Amygdala (tissue), 56 donors: Measurements from ENCODE around the gene IFI35.
A peak's percentile ranks its signal among the peaks of the same experiment; 100 is the strongest.
"Not testable (repeated sequence)": the region's sequence is repeated elsewhere in the genome, so short reads cannot be mapped to it uniquely, and the experiment has no call there.

Experiments used
- DNase-seq, 56 donors: peaks; one replicate each; lab custom pipeline; 2025; lab: John Stamatoyannopoulos, UW

Gene IFI35

DNA sequence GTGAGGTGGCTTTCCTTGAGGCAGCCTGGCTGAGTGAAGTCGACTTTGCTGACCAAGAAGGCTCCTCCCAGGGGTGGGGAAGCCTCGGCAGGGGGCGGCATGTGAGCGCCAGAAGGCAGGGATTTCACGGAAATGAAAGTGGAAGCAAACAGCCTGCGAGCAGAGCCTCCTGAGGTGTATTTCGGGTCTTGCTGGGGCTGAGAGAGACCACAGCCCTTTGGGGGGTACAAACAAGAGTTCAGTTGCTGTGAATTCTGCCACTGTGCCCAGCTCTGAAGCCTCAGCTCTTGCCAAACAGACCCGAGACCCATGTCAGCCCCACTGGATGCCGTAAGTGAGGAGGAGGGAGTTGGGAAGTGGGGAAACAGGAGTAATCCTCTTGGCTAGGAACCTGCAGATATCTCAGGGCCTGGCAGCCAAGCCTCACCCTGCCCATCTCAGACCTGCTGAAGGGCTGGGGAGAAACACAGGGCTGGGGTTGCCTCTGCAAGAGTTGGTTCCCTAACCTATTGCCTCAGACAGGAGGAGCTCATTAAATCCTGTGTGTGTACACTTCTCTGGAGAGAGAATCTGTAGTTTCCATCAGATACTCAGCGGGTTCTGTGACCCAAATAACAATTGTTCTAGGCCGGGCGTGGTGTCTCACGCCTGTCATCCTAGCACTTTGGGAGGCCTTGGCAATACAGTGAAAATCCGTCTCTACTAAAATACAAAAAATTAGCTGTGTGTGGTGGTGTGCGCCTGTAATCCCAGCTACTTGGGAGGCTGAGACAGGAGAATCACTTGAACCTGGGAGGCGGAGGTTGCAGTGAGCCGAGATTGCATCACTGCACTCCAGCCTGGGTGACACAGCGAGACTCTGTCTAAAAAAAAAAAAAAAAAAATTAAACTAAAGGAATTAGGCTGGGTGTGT is at the start of gene IFI35:
Gene IFI35, plus strand, starts transcription at position 146 of the 913 bp plus-strand sequence. Its CDS starts 164 bp downstream, at position 310.
- peak in 52 of 56 donors; percentile 7 to 82 (median 54) for DNase-seq

DNA sequence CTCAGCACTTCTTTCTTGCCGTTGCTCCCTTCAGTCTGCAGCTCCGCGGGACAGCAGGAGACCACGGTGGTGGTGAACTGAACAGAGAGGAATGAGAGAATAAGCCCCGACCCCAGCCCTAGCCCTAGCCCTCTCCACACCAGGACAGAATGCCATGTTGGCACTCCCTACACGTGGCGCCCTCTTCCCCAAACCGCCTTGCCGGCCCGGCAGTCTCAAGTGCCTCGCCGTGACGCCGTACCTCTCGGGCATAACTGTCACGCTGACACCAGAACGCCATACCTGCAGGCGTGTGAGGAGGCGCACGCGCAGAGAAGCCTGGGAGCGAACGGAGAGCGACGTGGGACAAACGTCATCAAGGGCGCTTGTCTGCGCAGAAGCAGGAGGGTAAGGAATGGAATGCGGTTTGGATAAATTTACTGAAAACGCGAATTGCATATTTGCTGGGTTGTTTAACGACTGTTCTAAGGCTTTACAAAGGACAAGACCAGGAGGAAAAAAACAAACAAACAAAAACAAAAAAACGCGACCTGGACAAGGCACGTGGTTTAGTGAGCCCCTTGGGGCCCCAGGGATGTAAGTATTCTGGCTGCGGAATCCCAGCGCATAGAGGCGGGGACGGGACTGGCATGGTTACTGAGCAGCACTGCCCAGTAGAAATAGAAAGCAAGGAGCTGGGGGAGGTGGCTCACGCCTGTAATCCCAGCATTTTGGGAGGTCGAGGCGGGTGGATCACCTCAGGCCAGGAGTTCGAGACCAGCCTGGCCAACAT is 42.2 kb upstream of the IFI35 start, which contains the start of gene AARSD1:
Gene AARSD1, minus strand, starts transcription at position 294 of the 772 bp plus-strand sequence. Its CDS starts 14 bp downstream, at position 280.
- peak; percentile 33 to 93 (median 79) for DNase-seq

DNA sequence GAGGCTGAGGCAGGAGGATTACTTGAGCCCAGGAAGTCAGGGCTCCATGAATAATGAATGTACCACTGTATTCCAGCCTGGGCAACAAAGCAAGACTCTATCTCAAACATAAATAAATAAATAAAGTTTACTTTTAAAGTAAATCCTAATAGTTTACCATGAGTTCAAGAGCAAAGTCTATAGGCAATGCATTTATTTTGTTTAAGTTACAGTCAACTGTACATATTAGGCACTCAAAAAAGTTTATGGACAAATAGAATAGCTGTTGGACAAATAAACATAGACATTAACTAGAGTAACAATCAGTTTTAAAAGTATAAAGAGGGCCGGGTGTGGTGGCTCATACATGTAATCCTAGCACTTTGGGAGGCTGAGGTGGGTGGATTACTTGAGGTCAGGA is 38.7 kb upstream of the IFI35 start:
- no peak for DNase-seq

DNA sequence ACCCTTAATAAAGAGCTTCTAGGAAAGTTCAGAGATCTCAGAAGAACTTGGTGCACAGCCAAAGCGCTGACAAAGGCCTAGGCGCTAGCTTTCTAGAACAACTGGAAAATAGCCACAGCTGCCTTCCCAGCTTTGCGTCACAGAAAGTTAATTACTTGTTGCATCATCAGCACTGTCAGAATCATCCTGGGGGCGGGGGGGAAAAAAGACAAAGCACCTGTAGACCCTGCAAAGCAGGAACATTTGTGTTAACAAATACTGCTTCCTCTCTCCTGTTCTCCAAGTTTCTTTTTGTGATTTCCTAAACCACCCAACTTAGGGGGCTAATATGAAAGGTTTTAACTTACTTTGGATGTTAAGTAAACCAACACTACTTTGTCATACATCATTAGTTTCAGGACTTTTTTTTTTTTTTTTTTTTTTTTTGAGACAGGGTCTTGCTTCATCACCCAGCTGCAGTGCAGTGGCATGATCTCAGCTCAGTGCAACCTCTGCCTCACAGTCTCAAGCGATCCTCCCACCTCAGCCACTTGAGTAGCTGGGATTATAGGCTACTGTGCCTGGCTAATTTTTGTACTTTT is 37.5 kb upstream of the IFI35 start:
- peak in 2 of 56 donors; percentile 4 to 18 for DNase-seq

DNA sequence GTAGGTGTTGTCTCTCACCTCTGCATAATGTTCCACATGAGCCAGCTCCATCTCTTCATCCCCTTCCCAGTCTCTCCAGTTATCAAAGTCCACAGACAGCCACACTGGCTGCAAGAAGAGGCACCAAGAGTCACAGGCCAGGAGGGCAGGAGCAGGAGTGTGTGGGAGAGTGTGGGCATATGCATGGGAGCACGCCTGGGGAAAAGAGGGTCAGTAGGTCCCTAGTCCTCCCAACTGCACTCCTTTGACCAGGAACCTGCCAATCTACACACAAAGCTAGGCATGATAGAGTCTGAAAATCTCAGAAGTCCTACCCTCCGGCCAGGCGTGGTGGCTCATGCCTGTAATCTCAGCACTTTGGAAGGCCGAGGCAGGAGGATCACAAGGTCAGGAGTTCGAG is 35.0 kb upstream of the IFI35 start:
- DNase-seq = no peak

DNA sequence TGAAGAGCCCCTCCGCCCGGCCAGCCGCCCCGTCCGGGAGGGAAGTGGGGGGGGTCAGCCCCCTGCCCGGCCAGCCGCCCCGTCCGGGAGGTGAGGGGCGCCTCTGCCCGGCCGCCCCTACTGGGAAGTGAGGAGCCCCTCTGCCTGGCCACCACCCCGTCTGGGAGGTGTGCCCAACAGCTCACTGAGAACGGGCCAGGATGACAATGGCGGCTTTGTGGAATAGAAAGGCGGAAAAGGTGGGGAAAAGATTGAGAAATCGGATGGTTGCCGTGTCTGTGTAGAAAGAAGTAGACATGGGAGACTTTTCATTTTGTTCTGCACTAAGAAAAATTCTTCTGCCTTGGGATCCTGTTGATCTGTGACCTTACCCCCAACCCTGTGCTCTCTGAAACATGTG is 33.3 kb upstream of the IFI35 start:
- DNase-seq = not testable (repeated sequence)

DNA sequence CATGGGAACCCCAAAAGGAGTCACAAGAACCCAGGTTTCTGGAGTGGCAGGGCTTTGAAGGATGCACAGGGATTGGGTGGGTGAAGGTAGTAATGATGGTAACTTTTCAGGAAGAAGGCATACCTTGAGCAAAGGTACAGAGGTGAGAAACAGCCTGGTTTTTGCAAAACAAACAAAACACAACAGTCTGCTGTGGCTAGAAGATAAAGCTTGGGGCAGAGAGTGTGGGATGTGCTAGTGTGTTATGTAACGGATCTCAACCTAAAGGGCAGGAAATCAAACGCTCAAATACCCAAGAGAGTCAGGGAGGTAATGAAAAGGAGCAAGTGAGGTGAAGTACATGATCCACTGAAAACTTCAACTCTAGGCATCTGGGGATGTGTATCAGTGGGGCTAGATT is 31.3 kb upstream of the IFI35 start:
- DNase-seq = no peak

DNA sequence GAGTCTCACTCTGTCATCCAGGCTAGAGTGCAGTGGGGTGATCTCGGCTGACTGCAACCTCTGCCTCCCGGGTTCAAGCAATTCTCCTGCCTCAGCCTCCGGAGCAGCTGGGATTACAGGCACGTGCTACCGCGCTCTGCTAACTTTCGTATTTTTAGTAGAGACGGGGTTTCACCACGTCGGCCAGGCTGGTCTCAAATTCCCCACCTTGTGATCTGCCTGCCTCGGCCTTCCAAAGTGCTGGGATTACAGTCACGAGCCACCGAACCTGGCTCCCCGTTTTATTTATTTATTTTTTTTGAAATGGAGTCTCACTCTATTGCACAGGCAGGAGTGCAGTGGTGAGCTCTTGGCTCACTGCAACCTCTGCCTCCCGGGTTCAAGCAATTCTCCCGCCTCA is 30.9 kb upstream of the IFI35 start:
- DNase-seq = not testable (repeated sequence)

DNA sequence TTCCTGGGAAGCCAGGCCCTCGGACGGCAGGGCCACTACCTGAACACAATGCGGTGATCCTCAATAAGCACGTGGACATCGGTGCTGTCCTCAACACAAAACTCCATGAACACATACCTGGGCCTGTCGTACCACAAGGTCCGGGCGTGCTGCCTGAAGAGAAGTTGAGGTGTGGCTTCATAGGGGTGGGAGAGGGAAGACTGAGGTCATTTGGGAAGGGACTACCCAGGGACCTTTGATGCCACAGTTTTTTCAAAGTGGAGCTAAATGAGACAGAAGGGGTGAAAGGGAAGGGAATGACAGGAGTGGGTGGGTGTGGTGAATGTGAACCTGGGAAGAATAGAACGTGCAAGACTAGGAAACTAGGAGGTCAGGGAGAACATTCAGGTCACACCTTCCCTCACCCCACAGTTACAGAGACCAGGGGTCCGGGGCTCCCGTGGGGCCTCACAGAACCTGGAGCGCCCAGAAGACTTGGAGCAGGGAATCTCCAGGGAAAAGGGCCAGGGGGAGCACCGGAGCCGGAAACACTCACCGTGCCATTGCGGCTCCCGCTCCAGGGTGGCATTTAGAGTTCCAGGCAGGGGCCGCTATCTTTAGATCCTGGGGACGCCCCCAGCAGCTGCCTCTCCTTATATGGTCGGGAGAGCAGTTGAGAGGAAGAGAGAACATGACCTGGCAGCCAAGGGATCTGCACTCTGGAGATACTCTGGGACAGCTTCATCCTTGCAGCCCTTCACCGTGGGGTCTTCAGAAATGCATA is 26.9 kb upstream of the IFI35 start, which contains the start of gene PTGES3L:
Gene PTGES3L, minus strand, starts transcription at position 570 of the 763 bp plus-strand sequence. Its CDS starts 27 bp downstream, at position 543.
- peak in 23 of 56 donors; percentile 11 to 53 (median 21) for DNase-seq

DNA sequence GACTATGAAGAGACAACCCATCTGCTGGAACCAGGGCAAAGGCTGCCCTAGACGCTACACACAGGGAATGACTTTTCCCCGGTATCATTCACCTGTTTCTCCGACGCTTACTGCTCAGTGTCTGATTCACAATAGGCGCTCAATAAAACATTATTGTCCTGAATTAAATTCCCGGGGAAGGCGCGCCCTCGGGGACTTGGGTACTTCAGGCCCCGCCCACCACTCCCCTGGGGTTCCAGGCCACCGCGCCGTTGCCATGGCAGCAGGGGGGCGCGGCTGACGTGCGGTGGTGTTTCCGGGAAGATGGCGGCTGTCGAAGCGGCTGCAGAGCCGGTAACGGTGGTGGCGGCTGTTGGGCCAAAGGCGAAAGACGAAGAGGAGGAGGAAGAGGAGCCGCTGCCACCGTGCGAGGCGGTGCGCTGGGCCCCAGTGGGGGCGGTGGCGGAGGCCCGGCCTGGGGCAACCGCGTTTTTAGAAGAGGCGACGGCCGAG is 26.3 kb upstream of the IFI35 start, which contains the start of gene RUNDC1:
Gene RUNDC1, plus strand, starts transcription at position 292 of the 492 bp plus-strand sequence. Its CDS starts 12 bp downstream, at position 304.
- DNase-seq = peak in 55 of 56 donors; percentile 22 to 89 (median 72)

DNA sequence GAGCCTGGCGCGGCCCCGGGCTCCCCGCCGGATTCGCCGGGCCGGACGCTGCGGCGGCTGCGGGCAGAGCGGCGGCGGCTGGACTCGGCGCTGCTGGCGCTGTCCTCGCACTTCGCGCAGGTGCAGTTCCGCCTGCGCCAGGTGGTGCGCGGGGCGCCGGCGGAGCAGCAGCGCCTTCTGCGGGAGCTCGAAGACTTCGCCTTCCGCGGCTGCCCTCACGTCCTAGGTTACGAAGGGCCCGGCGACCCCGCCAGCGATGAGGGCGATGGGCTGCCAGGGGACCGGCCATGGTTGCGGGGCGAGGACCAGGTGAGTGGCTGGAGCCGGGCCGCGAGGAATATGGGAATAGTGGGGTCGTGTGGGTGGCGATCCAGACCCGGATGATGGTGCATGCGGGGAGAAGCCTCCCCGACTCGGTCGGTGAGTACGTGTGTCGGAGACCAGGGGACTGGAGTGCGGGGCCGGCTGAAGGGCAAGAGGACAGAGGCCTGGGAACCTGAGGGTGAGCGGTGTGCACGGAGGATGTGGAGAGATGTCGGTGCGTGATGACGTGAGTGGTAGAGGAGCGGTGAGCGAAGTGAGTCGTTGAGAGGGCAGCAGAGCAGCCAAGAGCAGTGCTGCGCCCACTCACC is 25.7 kb upstream of the IFI35 start:
- peak in 32 of 56 donors; percentile 4 to 45 (median 28) for DNase-seq

DNA sequence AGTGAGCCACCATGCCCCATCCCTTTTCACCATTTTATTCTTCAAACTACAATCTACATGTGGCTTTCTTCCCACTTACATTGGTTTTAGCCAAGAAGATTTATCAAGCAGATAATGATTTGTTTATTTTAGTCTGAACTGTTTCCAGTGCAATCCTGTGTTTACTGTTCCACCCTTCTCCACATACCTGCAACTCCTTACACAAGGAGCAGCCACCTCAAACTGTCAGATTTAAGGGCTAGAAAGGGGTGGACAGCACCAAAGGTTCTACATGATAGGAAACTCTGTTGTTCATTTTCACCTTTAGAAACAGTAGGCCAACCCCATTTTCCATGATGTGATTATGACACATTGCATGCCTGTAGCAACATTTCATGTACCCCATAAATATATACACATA is 24.3 kb upstream of the IFI35 start:
- DNase-seq = no peak

DNA sequence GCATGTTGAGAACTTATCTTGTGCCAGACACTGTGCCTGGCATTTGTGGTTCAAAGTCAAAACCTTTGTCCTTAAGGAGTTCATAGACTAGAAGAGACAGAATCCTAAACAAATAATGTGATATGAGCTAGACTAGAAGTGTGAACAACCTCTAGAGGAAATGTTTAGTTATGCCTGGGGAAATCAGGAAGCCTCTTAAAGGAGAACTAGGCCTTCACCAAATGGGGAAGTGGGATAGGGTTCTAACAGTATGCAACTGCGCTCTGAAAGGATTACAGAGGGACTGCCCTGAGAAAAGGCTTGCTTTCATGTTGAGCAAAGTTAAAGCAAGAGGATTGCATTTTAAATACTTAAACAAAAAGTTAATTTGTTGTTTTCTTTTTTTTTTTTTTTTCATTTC is 21.4 kb upstream of the IFI35 start:
- no peak for DNase-seq

DNA sequence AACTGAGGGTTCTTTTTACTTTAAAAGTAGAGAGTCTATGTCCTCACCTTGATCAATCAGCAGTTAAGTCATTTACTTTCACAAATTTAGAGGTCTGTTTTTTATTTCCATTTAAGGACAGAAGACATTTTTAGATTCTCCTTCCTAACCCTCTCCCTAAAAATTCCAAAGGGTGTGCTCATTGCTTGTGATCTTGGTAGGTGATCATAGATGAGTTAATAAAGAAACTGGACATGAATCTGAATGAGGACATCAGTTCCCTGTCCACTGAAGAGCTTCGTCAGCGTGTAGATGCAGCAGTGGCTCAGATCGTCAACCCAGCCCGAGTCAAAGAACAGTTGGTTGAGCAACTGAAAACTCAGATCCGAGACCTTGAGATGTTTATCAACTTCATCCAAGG is 17.4 kb upstream of the IFI35 start:
- DNase-seq = no peak

DNA sequence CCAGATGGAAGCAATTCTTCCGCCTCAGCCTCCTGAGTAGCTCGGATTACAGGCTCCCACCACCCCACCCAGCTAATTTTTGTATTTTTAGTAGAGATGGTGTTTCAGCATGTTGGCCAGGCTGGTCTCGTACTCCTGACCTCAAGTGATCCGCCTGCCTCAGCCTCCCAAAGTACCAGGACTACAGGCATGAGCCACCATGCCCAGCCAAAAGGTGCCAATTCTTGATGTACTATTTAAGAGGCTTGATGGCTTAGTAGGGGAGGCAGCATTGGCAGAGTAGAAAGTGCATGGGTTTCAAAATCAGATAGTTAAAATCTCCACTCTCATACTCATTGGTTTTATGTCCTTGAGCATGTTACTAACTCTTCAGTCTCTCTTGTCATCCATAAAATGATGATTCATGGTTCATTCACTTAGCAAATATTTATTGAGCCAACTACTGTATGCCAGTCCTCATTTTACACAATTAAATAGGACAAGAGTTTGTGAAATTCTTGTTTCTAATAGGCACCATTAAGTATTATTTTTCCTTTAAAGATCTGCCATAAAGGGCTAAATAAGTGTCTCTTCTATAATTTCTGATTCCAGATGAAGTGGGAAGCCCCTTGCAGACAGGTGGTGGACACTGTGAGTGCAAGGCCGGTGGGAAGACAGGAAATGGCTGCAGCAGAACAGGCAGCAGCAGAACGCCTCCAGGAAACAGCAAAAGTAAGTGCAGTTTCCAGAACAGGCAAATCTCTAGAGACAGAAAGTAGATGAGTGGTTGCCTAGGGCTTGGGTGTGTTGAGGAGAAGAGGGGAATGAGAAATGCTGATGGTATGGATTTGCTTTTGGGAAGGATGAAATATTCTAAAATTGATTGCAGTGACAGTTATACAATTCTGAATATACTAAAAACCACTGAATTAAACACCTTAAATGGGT is 16.6 kb upstream of the IFI35 start:
- DNase-seq = no peak

DNA sequence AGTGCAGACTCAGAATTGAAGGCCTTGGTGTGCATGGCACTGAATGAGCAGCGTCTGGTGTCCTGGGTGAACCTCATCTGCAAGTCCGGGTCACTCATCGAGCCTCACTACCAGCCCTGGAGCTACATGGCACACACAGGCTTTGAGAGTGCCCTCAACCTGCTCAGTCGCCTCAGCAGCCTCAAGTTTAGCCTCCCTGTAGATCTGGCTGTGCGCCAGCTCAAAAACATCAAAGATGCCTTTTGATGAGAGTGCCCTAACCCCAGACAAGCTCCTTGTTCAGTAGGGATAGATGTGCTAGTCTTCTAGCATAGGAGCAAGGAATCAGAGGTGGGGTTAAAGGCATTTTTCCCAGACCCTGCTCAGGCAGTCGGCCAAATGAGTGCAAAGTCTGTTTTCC is 15.1 kb upstream of the IFI35 start:
- no peak for DNase-seq

DNA sequence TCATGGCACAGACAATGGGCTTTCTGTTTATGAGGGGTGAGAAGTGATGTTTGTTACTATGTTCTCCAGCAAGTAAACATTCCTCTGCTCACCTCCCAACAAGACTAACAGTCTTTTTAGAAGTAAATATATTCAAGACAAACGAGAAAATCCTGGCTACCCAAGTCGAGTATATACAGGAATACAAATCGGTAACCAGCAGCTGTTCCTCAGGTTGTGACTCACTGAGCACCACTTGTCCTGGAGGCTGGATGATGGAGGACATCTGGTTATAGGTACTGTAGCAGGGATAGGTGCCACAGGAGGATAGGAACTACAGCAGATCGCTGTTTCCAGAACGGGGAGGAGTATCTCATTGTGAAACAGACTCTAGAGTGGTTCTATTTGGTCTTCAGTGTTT is 13.7 kb upstream of the IFI35 start:
- DNase-seq = no peak

DNA sequence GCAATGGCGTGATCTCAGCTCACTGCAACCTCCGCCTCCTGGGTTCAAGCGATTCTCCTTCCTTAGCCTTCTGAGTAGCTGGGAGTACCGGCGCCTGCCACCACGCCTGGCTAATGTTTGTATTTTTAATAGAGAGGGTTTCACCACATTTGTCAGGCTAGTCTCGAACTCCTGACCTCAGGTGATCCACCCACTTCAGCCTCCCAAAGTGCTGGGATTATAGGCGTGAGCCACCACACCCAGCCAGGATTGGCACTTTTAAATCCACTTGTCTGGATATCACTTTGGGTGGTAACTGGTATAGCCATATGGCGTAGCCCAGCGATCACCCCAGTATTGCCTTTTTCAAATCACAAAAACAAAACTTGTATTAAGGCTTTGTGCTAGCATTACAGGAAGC is 12.7 kb upstream of the IFI35 start:
- not testable (repeated sequence) for DNase-seq
